ENCODE data around the gene HSPA12B. TPM values are rescaled to one million over a fixed set of nuclear protein-coding genes. Genes with fewer than 3 reads are reported as not detected.

The HSPA12B gene
- total RNA-seq, 1 experiment from 2014 or later = not detected

DNA sequence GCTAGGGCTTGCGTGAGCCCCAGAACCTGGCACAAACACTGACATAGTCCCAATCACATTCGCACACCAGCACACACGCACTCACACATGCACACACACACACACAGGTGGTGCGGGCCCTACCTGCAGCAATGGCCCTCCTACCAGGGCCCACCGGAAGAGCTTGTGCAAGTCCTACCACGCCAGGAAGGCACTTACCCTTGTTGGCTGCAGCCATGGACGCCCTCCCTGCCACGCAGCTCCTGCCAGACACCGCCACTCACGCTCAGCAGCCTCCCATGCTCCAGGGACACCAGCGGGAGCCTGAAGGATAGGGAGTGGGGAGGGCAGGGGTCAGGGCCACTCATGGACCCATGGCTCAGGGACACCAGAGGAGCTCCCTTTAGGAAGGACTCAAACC lies 27.4 kb downstream of the HSPA12B start:
- Histone ChIP-seq H3K9ac (ENCODE audit: low read length) (no peak overlapping the region), H3K4me1 (ENCODE audit: low read length) (peaks cover 6% of the 10 kb centered on the region), H3K79me2 (ENCODE audit: low read length) (peaks cover 32% of the 10 kb centered on the region)

DNA sequence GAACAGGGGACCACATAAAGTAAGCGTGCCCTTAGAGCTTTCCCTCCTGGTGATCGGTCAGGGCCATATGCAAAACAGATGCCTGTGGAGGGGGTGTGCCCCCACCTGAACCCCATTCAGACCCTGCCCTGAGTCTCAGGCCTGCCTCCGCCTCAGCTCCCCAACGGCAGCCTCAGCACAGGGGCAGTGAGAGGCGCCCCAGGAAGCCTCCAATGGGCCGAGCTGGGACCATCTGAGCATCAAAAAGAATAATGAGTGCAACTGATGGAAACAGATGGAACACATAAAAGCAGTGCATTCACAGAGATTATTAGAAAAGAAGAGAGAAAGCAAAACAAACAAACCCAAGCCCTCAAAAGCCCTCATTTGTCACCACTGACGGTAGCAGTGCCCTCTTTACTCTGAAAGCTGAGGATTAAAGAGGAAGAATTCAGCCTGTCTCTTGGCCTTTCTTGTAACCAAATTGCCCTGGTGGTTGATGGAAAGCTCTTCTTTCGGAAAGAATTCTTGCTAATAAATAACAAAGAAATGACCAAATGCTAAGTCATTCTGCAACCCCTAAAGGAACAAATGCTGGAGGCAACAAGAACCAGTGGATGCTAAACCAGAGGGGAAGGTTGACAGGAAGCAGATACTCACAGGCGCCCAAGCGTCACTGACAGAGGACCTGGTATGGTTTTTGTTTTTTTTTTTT lies 28.3 kb downstream of the HSPA12B start:
- Histone ChIP-seq H2AFZ (ENCODE audit: low read length) (no peak overlapping the region), H3K27ac (ENCODE audit: low read length) (no peak overlapping the region), H3K4me2 (ENCODE audit: low read depth, low read length, poor library complexity, severe bottlenecking) (no peak overlapping the region), H4K20me1 (ENCODE audit: insufficient read depth, low read depth, low read length) (no peaks in the 10 kb centered on the region; the same call in 1 of the 2 replicates), H3K9me2 (replicated peaks; ENCODE audit: insufficient read depth, low read length) (no peaks in the 10 kb centered on the region), H3K4me1 (ENCODE audit: low read length) (peaks cover 15% of the 10 kb centered on the region), H3K27me3 (ENCODE audit: low read length) (no peaks in the 10 kb centered on the region), H3K9me3 (ENCODE audit: low read length) (no peaks in the 10 kb centered on the region), H3K79me2 (ENCODE audit: low read length) (peaks cover 41% of the 10 kb centered on the region), H3K36me3 (ENCODE audit: insufficient read depth, low read length) (peaks cover 6% of the 10 kb centered on the region; the same call in 1 of the 2 replicates), H3K9ac (ENCODE audit: low read length) (no peak overlapping the region), H3K4me3 (ENCODE audit: low read length) (no peak overlapping the region)
- no peak for DNase-seq

More for the DNA sequence above, 27.4 kb downstream of the HSPA12B start:
- Histone ChIP-seq H3K9me2 (replicated peaks; ENCODE audit: insufficient read depth, low read length) (no peaks in the 10 kb centered on the region), H3K9me3 (ENCODE audit: low read length) (no peaks in the 10 kb centered on the region), H3K27ac (ENCODE audit: low read length) (no peak overlapping the region), H3K27me3 (ENCODE audit: low read length) (no peaks in the 10 kb centered on the region), H3K4me2 (ENCODE audit: low read depth, low read length, poor library complexity, severe bottlenecking) (no peak overlapping the region), H4K20me1 (ENCODE audit: insufficient read depth, low read depth, low read length) (no peaks in the 10 kb centered on the region), H2AFZ (ENCODE audit: low read length) (no peak overlapping the region), H3K36me3 (ENCODE audit: insufficient read depth, low read length) (peaks cover 6% of the 10 kb centered on the region), H3K4me3 (ENCODE audit: low read length) (no peak overlapping the region)
- DNase-seq = no peak

DNA sequence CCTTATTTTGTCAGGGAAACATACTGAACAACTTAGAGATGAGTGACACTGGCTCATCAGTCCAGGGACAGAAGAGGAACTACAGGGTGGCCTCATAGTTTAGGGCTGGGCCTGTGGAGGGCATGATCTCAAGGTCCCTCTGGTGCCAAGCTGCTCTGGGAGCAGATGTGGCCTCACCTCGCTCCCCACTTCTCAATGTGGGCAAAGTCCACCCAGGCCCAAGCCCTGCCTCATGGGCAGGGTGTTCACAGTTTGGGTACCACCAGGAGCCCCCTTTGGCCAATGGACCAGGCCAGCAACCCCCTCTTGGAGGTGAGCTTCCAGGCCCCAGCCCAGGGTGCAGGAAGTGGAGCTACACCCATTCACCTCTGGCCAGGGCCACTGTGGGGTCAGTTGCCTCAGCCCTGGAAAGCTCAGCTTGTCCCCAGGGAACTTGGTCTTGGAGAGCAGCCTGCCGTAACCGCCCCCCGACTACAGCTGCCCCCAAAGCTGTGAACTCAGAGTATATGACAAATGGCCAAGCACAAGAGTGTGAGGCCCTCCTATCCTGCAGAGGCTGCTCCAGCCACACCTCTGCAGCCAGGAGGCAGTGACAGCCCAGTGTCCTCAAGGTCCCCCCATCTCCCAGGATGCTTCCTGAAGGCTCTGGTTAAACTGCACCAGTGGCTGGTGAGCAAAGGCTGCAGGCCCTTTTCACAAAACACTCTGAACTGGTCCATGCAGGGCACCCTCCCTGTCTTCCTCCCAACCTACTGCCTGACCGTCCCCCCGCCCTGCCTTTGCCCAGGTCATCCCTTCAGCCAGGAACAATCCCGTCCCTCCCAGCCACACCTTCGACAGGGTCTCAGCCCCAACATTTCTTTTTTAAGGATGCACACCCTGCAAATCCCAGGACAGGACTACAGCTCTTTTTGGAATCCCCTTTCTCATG lies 31.5 kb downstream of the HSPA12B start:
- Histone ChIP-seq H3K4me2 (ENCODE audit: low read depth, low read length, poor library complexity, severe bottlenecking) (no peak overlapping the region), H3K79me2 (ENCODE audit: low read length) (peaks cover 58% of the 10 kb centered on the region)

DNA sequence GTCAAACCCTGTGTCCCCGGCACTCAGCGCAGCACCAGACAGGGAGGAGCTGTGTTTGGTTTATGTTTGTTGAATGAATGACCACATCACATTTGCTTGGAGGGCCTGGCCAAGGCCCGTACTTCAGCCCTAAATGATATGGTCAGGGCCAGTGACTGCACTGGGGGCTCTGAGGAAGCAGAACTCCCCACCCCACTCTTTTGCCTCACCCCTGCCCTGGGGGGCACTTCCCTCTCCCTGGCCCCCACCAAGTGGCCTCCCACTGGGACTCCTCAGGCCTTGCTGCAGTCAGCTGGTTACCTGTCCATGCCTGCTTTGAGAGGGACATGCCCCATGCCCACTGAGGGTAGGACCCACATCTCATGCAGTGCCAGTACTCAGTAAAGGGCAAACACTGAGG lies 32.2 kb downstream of the HSPA12B start:
- Histone ChIP-seq H3K4me2 (ENCODE audit: low read depth, low read length, poor library complexity, severe bottlenecking) (no peak overlapping the region), H3K9me3 (ENCODE audit: low read length) (no peaks in the 10 kb centered on the region), H3K36me3 (ENCODE audit: insufficient read depth, low read length) (no peaks in the 10 kb centered on the region), H2AFZ (ENCODE audit: low read length) (no peak overlapping the region), H3K4me1 (ENCODE audit: low read length) (peaks cover 36% of the 10 kb centered on the region), H3K27me3 (ENCODE audit: low read length) (no peaks in the 10 kb centered on the region), H3K27ac (ENCODE audit: low read length) (no peak overlapping the region), H3K4me3 (ENCODE audit: low read length) (no peak overlapping the region), H3K79me2 (ENCODE audit: low read length) (peaks cover 56% of the 10 kb centered on the region), H4K20me1 (ENCODE audit: insufficient read depth, low read depth, low read length) (no peaks in the 10 kb centered on the region; the same call in 1 of the 2 replicates), H3K9ac (ENCODE audit: low read length) (no peak overlapping the region), H3K9me2 (replicated peaks; ENCODE audit: insufficient read depth, low read length) (no peaks in the 10 kb centered on the region)
- DNase-seq = peak; percentile 39

More for the DNA sequence above, 31.5 kb downstream of the HSPA12B start:
- Histone ChIP-seq H3K9ac (ENCODE audit: low read length) (no peak overlapping the region), H3K36me3 (ENCODE audit: insufficient read depth, low read length) (no peaks in the 10 kb centered on the region), H3K27ac (ENCODE audit: low read length) (no peak overlapping the region), H3K9me3 (ENCODE audit: low read length) (no peaks in the 10 kb centered on the region), H3K27me3 (ENCODE audit: low read length) (no peaks in the 10 kb centered on the region), H3K4me3 (ENCODE audit: low read length) (no peak overlapping the region), H3K9me2 (replicated peaks; ENCODE audit: insufficient read depth, low read length) (no peaks in the 10 kb centered on the region), H3K4me1 (ENCODE audit: low read length) (peaks cover 34% of the 10 kb centered on the region), H2AFZ (ENCODE audit: low read length) (no peak overlapping the region), H4K20me1 (ENCODE audit: insufficient read depth, low read depth, low read length) (no peaks in the 10 kb centered on the region; the same call in 1 of the 2 replicates)
- DNase-seq = peak; percentile 32

DNA sequence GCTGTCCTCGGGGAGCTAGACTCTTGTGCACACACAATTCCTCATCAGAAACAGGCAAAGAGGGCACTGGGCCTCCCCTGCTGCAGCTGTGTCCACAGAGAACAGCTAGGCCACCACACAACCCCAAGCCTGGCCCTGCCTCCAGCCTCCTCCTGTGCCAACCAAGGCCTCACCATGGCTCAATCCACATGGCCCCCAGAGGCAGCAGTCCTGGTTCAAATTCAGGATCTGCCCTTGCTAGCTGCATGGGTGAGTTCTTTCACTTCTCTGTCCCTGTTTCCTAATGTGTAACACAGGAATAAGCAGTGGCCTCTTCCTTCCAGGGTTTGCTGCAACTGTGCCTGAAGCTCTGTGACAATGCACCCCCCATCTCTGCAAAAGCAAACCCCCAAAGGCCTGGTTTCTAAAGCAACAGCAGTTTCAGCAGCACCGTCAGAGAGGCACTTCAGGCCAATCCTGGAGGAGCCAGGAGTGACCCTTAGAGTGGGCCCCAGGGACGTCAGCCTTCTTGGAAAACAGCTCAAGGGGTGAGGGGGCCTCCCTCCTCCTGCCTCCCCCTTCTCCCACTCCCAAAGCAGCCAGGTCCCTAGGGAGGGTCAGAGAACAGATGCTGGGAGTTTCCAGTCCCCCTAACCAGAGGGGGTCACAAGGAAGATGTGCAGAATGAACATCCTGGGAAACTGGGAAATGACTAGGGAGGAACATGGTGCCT lies 32.8 kb downstream of the HSPA12B start:
- no peak overlapping the region for H3K27ac ChIP-seq (ENCODE audit: low read length)
- peaks cover 54% of the 10 kb centered on the region for H3K79me2 ChIP-seq (ENCODE audit: low read length)
- no peaks in the 10 kb centered on the region for H3K36me3 ChIP-seq (ENCODE audit: insufficient read depth, low read length)
- no peak overlapping the region for H2AFZ ChIP-seq (ENCODE audit: low read length)
- no peaks in the 10 kb centered on the region for H3K9me2 ChIP-seq (replicated peaks; ENCODE audit: insufficient read depth, low read length)
- no peaks in the 10 kb centered on the region; the same call in 1 of the 2 replicates for H4K20me1 ChIP-seq (ENCODE audit: insufficient read depth, low read depth, low read length)
- peak overlapping the region; percentile 99 for H3K9ac ChIP-seq (ENCODE audit: low read length)
- peak overlapping the region; percentile 100 for H3K4me2 ChIP-seq (ENCODE audit: low read depth, low read length, poor library complexity, severe bottlenecking)
- H3K4me1 ChIP-seq (ENCODE audit: low read length) = peaks cover 36% of the 10 kb centered on the region
- no peaks in the 10 kb centered on the region for H3K27me3 ChIP-seq (ENCODE audit: low read length)
- DNase-seq = peak; percentile 39
- no peaks in the 10 kb centered on the region for H3K9me3 ChIP-seq (ENCODE audit: low read length)
- H3K4me3 ChIP-seq (ENCODE audit: low read length) = peak overlapping the region; percentile 100; the same call in 1 of the 2 replicates

DNA sequence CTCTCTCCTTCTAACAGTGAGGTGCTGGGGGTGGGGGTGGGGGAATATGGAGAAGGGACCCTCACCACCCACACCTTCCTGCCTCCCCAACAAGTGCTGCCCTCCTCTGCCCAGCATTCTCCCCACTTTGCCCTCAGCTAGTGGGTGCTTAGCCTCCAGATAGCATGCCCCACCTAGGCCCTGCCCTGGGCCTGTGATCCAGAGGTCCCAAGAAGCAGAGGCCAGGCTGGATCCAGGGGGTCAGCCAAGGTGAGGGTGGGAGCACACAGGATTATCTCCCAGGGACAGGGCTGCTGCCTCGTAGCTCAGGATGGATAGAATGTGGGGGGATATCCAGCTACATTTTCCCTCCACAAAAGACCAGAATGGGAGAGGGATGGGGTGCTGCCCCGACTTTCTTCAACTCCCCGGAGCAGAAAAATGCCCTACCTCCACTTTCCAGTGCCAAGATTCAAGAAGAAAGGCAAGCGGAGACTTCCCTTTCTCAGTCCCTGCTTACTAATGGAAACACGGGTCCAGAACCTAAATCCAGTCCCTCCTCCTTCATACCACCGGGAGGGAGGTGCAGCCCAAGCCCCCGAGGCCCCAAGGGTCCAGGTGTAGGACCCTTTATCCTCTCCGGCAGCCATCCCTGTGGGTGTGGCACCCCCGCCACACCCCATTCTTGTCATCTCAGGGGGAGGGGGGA lies 34.1 kb downstream of the HSPA12B start:
- Histone ChIP-seq H3K9ac (ENCODE audit: low read length) (peak overlapping the region; percentile 99), H3K9me3 (ENCODE audit: low read length) (no peaks in the 10 kb centered on the region), H4K20me1 (ENCODE audit: insufficient read depth, low read depth, low read length) (no peaks in the 10 kb centered on the region; the same call in 1 of the 2 replicates), H3K79me2 (ENCODE audit: low read length) (peaks cover 46% of the 10 kb centered on the region), H3K4me2 (ENCODE audit: low read depth, low read length, poor library complexity, severe bottlenecking) (peak overlapping the region; percentile 100), H3K4me1 (ENCODE audit: low read length) (peaks cover 36% of the 10 kb centered on the region), H3K27me3 (ENCODE audit: low read length) (no peaks in the 10 kb centered on the region), H3K4me3 (ENCODE audit: low read length) (peak overlapping the region; percentile 100), H3K36me3 (ENCODE audit: insufficient read depth, low read length) (no peaks in the 10 kb centered on the region), H3K27ac (ENCODE audit: low read length) (peak overlapping the region; percentile 56; the same call in 1 of the 2 replicates), H3K9me2 (replicated peaks; ENCODE audit: insufficient read depth, low read length) (no peaks in the 10 kb centered on the region), H2AFZ (ENCODE audit: low read length) (peak overlapping the region; percentile 91; the same call in 1 of the 2 replicates)
- DNase-seq = no peak

DNA sequence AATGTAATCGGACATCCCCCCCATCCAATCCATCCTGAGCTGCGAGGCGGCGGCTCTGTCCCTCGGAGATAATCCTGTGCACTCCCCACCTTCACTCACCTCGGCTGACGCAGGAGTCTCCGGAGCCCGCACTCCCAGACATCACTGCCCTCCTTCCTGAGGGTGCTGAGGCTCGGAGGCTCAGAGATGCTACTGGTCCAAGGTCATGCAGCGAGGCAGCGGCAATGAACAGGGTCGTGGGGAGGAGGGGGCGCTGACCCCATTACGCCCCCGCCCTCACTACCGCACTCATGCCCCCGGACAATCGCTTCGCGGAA lies 34.6 kb downstream of the HSPA12B start:
- peak; percentile 69 for DNase-seq
- peak overlapping the region; percentile 99 for H3K9ac ChIP-seq (ENCODE audit: low read length)
- H3K36me3 ChIP-seq (ENCODE audit: insufficient read depth, low read length) = no peaks in the 10 kb centered on the region
- peak overlapping the region; percentile 56; the same call in 1 of the 2 replicates for H3K27ac ChIP-seq (ENCODE audit: low read length)
- no peaks in the 10 kb centered on the region for H3K9me2 ChIP-seq (replicated peaks; ENCODE audit: insufficient read depth, low read length)
- H3K79me2 ChIP-seq (ENCODE audit: low read length) = peaks cover 46% of the 10 kb centered on the region
- no peaks in the 10 kb centered on the region for H3K27me3 ChIP-seq (ENCODE audit: low read length)
- H3K9me3 ChIP-seq (ENCODE audit: low read length) = no peaks in the 10 kb centered on the region
- peak overlapping the region; percentile 100 for H3K4me2 ChIP-seq (ENCODE audit: low read depth, low read length, poor library complexity, severe bottlenecking)
- peak overlapping the region; percentile 91; the same call in 1 of the 2 replicates for H2AFZ ChIP-seq (ENCODE audit: low read length)
- H4K20me1 ChIP-seq (ENCODE audit: insufficient read depth, low read depth, low read length) = no peaks in the 10 kb centered on the region; the same call in 1 of the 2 replicates
- peak overlapping the region; percentile 100 for H3K4me3 ChIP-seq (ENCODE audit: low read length)
- peaks cover 36% of the 10 kb centered on the region for H3K4me1 ChIP-seq (ENCODE audit: low read length)
